KMS-11 (cell line): ENCODE data around the gene MMRN2.

Source experiments
- H2AFZ ChIP-seq: fragments of 200-600 bp; sonication (generic); 2 replicates; pipeline ENCODE4 v1.6.1; 2016; ENCODE audit warnings: antibody characterized with exemption, mixed run types, low read depth
- H3K27ac ChIP-seq: fragments of 200-600 bp; sonication (generic); 2 replicates; pipeline ENCODE4 v1.6.1; 2016; ENCODE audit warnings: mild to moderate bottlenecking, mixed run types
- H3K27me3 ChIP-seq: fragments of 200-600 bp; sonication (generic); 2 replicates; pipeline ENCODE4 v1.6.1; 2017; ENCODE audit warnings: mild to moderate bottlenecking, low read depth, mixed run types, moderate library complexity; ENCODE audit not compliant: insufficient read depth
- H3K36me3 ChIP-seq: fragments of 200-600 bp; sonication (generic); 2 replicates; pipeline ENCODE4 v1.6.1; 2017; ENCODE audit warnings: mild to moderate bottlenecking, mixed run types; ENCODE audit not compliant: insufficient read depth
- H3K4me1 ChIP-seq: fragments of 200-600 bp; sonication (generic); 2 replicates; pipeline ENCODE4 v1.6.1; 2016; ENCODE audit warnings: mild to moderate bottlenecking, low read depth, mixed run types; ENCODE audit not compliant: poor library complexity, severe bottlenecking
- H3K4me2 ChIP-seq: fragments of 200-600 bp; sonication (generic); 2 replicates; pipeline ENCODE4 v1.7.0; 2016; ENCODE audit warnings: mild to moderate bottlenecking, mixed run types
- H3K4me3 ChIP-seq: fragments of 200-600 bp; sonication (generic); IDR thresholded peaks from 2 replicates; pipeline ENCODE4 v1.6.1; 2017; ENCODE audit warnings: low read depth, low read length, mixed read lengths; ENCODE audit not compliant: insufficient read depth
- H3K79me2 ChIP-seq: fragments of 200-600 bp; sonication (generic); 2 replicates; pipeline ENCODE4 v1.6.1; 2016; ENCODE audit warnings: low read depth, mixed run types; ENCODE audit not compliant: insufficient read depth
- H3K9ac ChIP-seq: fragments of 200-600 bp; sonication (generic); 2 replicates; pipeline ENCODE4 v1.6.1; 2016; ENCODE audit warnings: mild to moderate bottlenecking, mixed run types
- H4K20me1 ChIP-seq: fragments of 200-600 bp; sonication (generic); 2 replicates; pipeline ENCODE4 v1.6.1; 2016; ENCODE audit warnings: mild to moderate bottlenecking, mixed run types; ENCODE audit not compliant: insufficient read depth
- CTCF ChIP-seq: fragments of 200-600 bp; sonication (generic); conservative IDR thresholded peaks from 2 replicates; pipeline ENCODE4 v1.6.1; 2017; ENCODE audit warnings: low read depth, mild to moderate bottlenecking, antibody characterized with exemption, low read length, moderate library complexity, mixed read lengths

The MMRN2 gene

GRCh38 chr10:86944031-86944419, 13.4 kb downstream of the MMRN2 start:
- Histone ChIP-seq H3K79me2 (no peaks in the 10 kb centered on the region), H3K4me3 (no peak overlapping the region), H3K27me3 (no peaks in the 10 kb centered on the region), H3K4me1 (no peaks in the 10 kb centered on the region), H3K9ac (no peak overlapping the region), H3K36me3 (no peaks in the 10 kb centered on the region), H3K27ac (no peak overlapping the region), H2AFZ (no peak overlapping the region), H3K4me2 (no peak overlapping the region), H4K20me1 (no peaks in the 10 kb centered on the region)
- no peak for TF ChIP-seq CTCF

GRCh38 chr10:86943316-86944030, 13.9 kb downstream of the MMRN2 start:
- no peaks in the 10 kb centered on the region for H3K79me2 ChIP-seq
- no peaks in the 10 kb centered on the region for H3K4me1 ChIP-seq
- TF ChIP-seq CTCF: no peak
- H3K4me2 ChIP-seq: no peak overlapping the region
- H3K27ac ChIP-seq: no peak overlapping the region
- no peaks in the 10 kb centered on the region for H3K36me3 ChIP-seq
- H3K9ac ChIP-seq: no peak overlapping the region
- H4K20me1 ChIP-seq: no peaks in the 10 kb centered on the region
- H2AFZ ChIP-seq: no peak overlapping the region
- no peaks in the 10 kb centered on the region for H3K27me3 ChIP-seq
- H3K4me3 ChIP-seq: no peak overlapping the region

GRCh38 chr10:86942441-86943315, 14.7 kb downstream of the MMRN2 start:
- no peak for TF ChIP-seq CTCF
- Histone ChIP-seq H3K4me1 (no peaks in the 10 kb centered on the region), H2AFZ (no peak overlapping the region), H3K36me3 (no peaks in the 10 kb centered on the region), H3K27me3 (no peaks in the 10 kb centered on the region), H3K4me2 (no peak overlapping the region), H4K20me1 (no peaks in the 10 kb centered on the region), H3K79me2 (no peaks in the 10 kb centered on the region), H3K9ac (no peak overlapping the region), H3K27ac (no peak overlapping the region), H3K4me3 (no peak overlapping the region)

- no peak for TF ChIP-seq CTCF
- H3K27me3 ChIP-seq: no peaks in the 10 kb centered on the region
- H3K36me3 ChIP-seq: no peaks in the 10 kb centered on the region
- H3K4me2 ChIP-seq: no peak overlapping the region
- H3K4me1 ChIP-seq: no peaks in the 10 kb centered on the region
- H2AFZ ChIP-seq: no peak overlapping the region
- no peaks in the 10 kb centered on the region for H4K20me1 ChIP-seq
- no peak overlapping the region for H3K9ac ChIP-seq
- H3K79me2 ChIP-seq: no peaks in the 10 kb centered on the region
- H3K27ac ChIP-seq: no peak overlapping the region
- no peak overlapping the region for H3K4me3 ChIP-seq
Observed at GRCh38 chr10:86941991-86942421, 15.4 kb downstream of the MMRN2 start.
